GM18502 (cell line): Measurements from ENCODE around the gene RASSF3.

Experiments
- ATAC-seq: cut with Tn5 transposase; IDR thresholded peaks from one replicate; pipeline ENCODE4 v1.9.1; 2021; ENCODE audit warnings: mild to moderate bottlenecking; ENCODE audit not compliant: unreplicated experiment, poor library complexity

RASSF3 gene

DNA sequence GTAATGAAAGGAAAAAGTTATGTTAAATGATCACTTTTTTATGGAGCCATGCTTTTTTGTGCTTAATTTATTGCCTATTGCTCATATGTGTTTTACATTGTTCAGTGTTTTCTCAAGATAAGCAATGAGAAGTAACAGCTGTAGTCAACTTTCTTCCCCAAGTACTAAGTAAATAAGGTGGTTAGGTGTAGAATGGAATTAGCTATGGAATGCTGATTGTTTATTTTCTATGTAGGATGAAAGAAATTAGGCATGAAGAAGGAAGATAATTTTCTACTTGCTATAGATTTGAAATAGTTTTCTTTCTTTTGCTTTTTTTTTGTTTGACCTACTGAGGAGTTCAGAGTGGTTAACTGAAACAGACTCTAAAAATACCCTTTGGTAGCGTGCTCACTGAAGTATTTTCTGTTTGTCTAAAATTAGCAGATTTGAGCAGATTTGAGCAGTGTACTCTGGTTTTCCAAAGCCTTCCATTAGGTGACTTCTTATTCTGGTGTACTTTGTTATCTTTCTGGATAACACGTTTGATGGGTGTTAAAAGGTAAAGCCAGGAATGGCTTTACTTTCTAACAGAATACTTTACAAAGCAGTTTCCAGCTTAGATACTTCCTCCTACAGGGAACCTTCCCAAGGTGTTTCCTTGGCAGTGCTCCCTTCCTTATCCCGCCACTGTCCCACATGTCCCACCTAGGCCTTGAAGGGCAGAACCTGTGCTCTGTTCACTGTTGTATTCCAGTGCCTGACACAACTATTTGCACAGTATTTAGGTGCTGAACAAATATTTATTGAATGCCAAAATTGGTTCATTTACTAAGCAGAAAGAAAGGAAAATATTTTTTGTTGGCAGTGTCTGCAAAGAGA, 56.0 kb downstream of the RASSF3 start:
- peak; percentile 33 for ATAC-seq

DNA sequence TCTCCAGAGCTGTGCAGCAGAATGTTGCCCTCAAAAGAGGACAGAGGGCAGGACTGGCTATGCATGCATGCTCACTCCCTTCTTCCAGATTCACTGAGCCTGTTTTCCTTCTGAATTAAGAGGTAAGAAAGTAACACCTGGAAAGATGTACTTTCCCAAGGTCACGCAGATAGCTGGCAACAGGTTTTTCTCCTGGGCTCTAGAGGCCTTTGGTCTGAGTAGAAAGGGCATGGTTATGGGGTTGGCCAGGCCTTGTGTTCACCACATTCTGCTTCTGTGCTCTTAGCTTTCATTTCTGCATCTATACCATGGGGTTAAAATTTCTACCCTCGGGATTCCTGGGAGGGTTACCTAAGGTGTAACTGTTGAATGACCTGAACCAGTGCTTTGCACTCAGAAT, 57.5 kb downstream of the RASSF3 start:
- no peak for ATAC-seq

DNA sequence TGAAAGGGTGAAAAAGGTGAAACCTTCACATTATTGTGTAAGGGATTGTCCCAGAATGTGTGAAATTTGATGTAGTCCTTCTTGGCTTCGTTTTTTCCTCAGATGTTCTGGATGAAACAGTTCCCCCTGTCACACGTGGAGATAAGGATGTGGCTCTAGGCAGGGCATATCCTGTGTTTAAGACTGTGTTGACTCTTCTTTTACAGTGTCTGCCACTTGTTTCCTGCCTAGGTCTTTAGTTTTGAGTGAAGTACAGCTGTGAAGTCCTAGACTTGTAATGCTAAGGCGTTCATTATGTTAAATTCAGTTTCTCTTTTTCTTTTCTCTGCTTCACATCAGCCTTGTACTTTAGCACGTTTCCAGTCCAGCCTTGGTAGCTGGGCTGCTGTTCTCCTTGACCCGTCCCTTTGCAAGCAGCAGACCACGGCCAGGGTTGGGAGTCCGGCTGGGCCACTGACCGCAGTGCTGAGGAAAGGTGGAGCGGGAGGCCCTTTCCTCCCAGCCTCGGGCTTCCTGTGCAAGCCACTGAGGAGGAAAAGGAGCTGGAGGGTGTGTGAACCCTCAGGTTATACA, 59.1 kb downstream of the RASSF3 start:
- ATAC-seq = peak; percentile 75

GRCh38 chr12:64670019-64670418, 59.7 kb downstream of the RASSF3 start:
- ATAC-seq = no peak

GRCh38 chr12:64670919-64671639, 60.8 kb downstream of the RASSF3 start:
- no peak for ATAC-seq

GRCh38 chr12:64671681-64672080, 61.4 kb downstream of the RASSF3 start:
- ATAC-seq = no peak

GRCh38 chr12:64672925-64673409, 62.7 kb downstream of the RASSF3 start:
- ATAC-seq = no peak

DNA sequence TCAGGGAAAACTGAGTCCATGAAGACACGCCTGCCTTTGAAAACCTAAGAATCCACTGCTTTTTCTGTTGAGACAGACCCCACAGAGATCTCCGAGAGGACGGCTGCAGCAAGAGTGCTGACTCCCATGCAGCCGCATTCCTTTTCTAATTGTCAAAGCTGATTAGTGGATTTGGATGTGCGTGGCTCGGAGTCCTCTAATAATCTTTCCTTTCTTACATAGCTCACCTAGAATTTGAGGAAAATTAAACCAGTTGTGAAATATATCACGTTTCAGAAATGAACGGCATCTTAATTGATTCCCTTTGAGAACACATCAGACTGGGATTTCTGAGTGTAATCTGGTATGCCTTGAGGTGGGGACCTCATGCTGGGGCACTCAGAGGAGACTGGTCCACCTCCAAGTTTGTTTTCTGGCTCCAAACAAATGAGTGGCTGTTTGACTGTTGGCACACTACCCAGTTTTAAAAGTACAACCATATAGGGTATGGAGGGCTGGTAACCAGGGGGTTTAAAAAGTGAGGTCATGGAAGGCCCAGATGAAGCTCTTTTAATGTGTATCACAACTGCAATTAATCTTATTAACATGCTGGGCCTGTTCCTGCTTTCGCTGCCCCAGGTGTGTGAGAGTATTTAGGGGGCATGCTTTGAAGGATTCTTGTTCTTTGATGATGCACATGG, 63.3 kb downstream of the RASSF3 start:
- no peak for ATAC-seq

- no peak for ATAC-seq
Observed at GRCh38 chr12:64674367-64674922, 64.2 kb downstream of the RASSF3 start.

GRCh38 chr12:64675795-64676194, 65.5 kb downstream of the RASSF3 start:
- ATAC-seq = no peak

- no peak for ATAC-seq
Observed at GRCh38 chr12:64678248-64678647, 68.0 kb downstream of the RASSF3 start.

DNA sequence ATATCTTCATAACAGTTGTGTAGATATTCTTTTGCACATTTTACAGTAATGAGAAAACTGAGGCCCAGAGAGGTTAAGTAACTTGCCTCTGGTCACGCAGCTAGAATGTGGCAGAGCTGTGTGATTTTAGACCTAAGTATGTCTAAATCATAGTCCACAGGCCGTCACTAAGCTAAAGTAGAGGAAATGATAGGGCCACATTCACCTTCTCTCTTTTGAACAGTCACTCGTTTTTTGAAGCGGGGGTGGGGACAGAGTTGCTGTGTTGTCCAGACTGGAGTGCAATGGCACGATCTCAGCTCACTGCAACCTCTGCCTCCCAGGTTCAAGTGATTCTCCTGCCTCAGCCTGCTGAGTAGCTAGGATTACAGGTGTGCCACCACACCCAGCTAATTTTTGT, 68.5 kb downstream of the RASSF3 start:
- no peak for ATAC-seq

- ATAC-seq = peak; percentile 73
Observed at GRCh38 chr12:64679487-64680001, 69.2 kb downstream of the RASSF3 start.

DNA sequence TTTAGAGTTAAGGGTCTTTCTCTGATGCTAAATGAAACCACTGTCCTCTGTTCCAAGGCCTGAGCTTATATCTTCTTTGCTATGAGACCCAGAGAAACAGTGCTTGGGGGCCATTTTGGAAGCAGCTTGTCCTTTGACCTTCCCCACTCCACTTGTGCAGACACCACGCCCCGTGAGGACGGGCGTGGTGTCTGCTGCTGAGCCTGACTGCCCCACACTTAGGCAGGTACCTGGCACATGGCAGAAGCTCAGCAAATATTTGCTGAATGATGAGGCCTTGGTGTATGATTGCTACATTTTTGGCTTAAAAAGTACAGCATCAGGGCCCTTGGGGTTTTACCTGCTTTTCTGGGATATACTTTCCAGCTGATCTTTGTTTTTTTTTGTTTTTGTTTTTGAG, 69.9 kb downstream of the RASSF3 start:
- ATAC-seq = no peak

- ATAC-seq = peak; percentile 54
Observed at GRCh38 chr12:64681200-64682052, 71.1 kb downstream of the RASSF3 start.

DNA sequence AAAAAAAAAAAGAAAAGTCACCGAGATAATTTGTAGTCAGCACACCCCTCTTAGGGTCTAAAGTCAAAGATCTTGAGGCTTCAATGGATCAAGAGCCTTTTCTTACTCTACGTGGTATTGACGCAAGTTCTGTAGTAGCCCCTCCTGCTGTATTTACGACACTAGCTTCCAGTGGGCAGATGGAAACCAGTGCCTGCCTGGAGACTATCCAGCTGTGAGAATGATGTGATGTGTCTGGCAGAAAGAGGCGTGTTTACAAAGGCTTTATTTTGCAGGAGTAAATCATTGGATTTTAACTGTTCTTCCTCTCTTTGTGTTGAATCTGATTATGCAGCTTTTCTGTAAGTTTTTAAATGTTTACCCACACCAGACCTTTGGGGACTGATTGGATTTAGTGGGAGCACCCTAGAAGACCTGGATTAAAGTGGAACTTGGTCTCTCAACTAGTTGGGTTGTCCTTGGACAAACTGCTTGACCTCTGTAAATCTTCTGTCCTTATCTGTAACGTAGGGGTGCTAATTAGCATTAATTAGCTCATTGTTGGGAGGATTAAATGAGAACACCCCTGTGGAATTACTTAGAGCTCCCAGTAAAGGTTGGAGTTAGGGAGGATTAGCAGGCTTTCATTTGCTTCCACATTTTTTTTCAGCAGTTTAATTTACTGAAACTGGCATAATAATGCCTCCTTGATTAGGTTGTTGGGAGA, 72.4 kb downstream of the RASSF3 start:
- ATAC-seq = no peak

DNA sequence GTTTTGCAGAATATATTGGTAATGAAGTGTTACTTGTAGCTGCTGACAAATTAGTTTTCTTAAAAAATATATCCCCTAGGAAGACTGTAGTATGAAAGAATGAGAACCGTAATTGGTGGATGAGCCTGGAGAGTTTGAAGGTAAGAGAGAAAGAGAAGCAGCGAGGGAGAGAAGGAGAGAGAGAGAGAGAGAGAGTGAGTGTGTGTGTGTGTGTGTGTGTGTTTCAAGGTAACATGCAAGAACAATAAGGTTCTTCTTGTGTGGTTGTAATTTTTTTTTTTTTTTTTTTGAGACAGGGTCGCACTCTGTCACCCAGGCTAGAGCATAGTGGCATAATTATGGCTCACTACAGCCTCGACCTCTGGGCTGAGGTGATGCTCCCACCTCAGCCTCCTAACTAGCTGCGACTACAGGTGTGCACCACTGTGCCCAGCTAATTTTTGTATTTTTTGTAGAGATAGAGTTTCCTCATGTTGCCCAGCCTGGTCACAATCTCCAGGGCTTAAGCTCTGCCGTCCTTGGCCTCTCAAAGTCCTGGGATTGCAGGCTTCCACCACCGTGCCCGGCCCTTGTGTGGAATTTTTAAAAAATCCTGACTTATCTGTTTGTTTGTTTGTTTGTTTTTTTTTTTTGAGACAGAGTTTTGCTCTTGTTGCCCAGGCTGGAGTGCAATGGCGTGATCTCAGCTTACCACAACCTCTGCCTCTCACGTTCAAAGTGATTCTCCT, 73.7 kb downstream of the RASSF3 start:
- ATAC-seq = no peak

DNA sequence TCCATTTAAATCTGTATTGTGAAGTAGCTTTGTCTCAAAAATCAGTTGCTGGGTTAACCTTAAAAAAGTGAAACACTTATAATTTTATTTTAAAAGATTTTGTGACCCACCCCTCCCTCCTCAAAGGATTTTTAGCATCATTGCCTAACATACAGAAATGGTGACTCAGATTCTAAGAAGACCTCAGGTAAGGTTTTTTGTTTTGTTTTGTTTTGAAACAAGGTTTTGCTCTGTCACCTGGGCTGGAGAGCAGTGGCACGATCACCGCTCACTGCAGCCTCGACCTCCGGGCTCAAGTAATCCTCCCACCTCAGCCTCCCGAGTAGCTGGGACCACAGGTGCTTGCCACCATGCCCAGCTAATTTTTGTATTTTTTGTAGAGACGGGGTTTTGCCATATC, 74.8 kb downstream of the RASSF3 start:
- ATAC-seq = no peak
